Activated CD4-positive, alpha-beta memory T cell treated with anti-CD3 and anti-CD28 coated beads for 36 hours (primary cell): ENCODE measurements around the gene ARHGEF40. TPM values are rescaled to one million over a fixed set of nuclear protein-coding genes. Genes with fewer than 3 reads are reported as not detected.

Experiments used
- CTCF ChIA-PET: fragments of 350-600 bp; sonication (Branson Sonifier 250); formaldehyde crosslinking; loops from one replicate; lab custom pipeline; 2021; ENCODE audit warnings: antibody characterized with exemption, inconsistent platforms; lab: Charles Lee
- POLR2A ChIA-PET: fragments of 350-600 bp; sonication (Branson Sonifier 250); formaldehyde crosslinking; loops from one replicate; lab custom pipeline; 2021; ENCODE audit warnings: antibody characterized with exemption; lab: Charles Lee
- DNase-seq: peaks from one replicate; pipeline ENCODE4 v3.0.0-alpha.2; 2020
- H3K27ac Mint-ChIP-seq: one replicate; pipeline ENCODE4 v1.8.0; 2021; ENCODE audit warnings: mixed read lengths
- H3K27me3 Mint-ChIP-seq: one replicate; pipeline ENCODE4 v1.8.0; 2021; ENCODE audit warnings: mixed read lengths
- H3K36me3 Mint-ChIP-seq: one replicate; pipeline ENCODE4 v1.8.0; 2021; ENCODE audit warnings: mixed read lengths
- H3K4me1 Mint-ChIP-seq: one replicate; pipeline ENCODE4 v1.8.0; 2021; ENCODE audit warnings: low read depth, mixed read lengths
- H3K4me3 Mint-ChIP-seq: one replicate; pipeline ENCODE4 v1.8.0; 2021; ENCODE audit warnings: mild to moderate bottlenecking, mixed read lengths
- H3K9me3 Mint-ChIP-seq: one replicate; pipeline ENCODE4 v1.8.0; 2021; ENCODE audit warnings: mixed read lengths
- intact Hi-C: fragments of 100-400 bp; cut with micrococcal nuclease; formaldehyde crosslinking; loops from one replicate; pipeline ENCODE4 v1.15.1; 2023
- total RNA-seq, 2 experiments: library from RNA; stranded (reverse); gene quantifications; one replicate each; pipeline ENCODE4 v1.2.3, GENCODE V29; 2021

ARHGEF40 gene
- total RNA-seq, 2 experiments from 2014 or later, result 0.33 to 0.44 TPM

GRCh38 chr14:21096438-21096837, 26.3 kb downstream of the ARHGEF40 start:
- Mint-ChIP-seq H3K9me3 (no peaks in the 10 kb centered on the region), H3K27me3 (no peaks in the 10 kb centered on the region), H3K27ac (no peak overlapping the region), H3K36me3 (peaks cover 1% of the 10 kb centered on the region), H3K4me3 (no peak overlapping the region), H3K4me1 (peaks cover 26% of the 10 kb centered on the region)
- no peak for DNase-seq
- CTCF ChIA-PET, result interaction anchor here (1.0 to 7.8 kb wide), 6 partner anchors 7 to 91 kb away, joined by 3 to 278 read pairs (median 43); partner anchors contain the start of genes ARHGEF40 and TMEM253
- POLR2A ChIA-PET, result interaction anchor here (1.5 kb wide), 1 partner anchor 26 kb away, joined by 4 read pairs; the partner anchor contains the start of gene ARHGEF40
- intact Hi-C loops, result no loop called here

DNA sequence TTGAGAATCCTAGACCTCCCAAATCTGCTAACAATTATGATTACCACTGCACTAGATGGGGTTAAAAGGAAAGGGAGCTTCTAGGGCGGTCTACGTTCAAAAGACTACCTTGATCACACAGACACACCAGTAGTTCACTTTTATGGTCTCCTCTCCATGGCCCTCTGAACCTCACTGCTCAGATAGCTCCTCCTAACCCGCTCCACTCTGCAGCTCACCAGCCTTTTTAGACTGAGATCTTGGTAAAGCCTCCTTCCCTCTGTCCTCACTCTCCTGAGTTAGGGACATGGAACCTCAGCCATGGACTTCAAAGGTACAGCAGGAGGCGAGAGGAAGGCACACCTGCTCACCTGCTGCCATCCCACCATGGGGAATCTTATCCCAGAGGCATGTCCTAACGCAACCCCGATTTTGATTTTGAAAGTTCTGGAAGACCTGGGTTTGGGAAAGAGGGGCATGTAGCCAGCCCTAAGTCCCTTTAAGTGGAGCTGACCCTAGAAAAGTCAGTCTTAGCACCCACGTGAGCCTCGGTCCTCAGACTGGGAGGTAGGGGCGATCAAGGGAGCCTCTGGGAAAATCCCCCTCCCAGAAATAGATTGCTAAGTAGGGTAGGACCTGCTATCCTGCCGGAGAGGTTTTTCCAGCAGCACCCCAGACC, 27.0 kb downstream of the ARHGEF40 start:
- H3K4me3 Mint-ChIP-seq, result peak overlapping the region; percentile 71
- no peaks in the 10 kb centered on the region for H3K27me3 Mint-ChIP-seq
- POLR2A ChIA-PET, result interaction anchor here (1.5 kb wide), 1 partner anchor 27 kb away, joined by 4 read pairs; the partner anchor contains the start of gene ARHGEF40
- intact Hi-C loops, result no loop called here
- DNase-seq, result no peak
- peaks cover 31% of the 10 kb centered on the region for H3K4me1 Mint-ChIP-seq
- CTCF ChIA-PET, result interaction anchor here (0.9 to 7.8 kb wide), 5 partner anchors 8 to 81 kb away, joined by 5 to 278 read pairs (median 8); partner anchors contain the start of gene ARHGEF40
- no peaks in the 10 kb centered on the region for H3K9me3 Mint-ChIP-seq
- peaks cover 1% of the 10 kb centered on the region for H3K36me3 Mint-ChIP-seq
- peak overlapping the region; percentile 7 for H3K27ac Mint-ChIP-seq

DNA sequence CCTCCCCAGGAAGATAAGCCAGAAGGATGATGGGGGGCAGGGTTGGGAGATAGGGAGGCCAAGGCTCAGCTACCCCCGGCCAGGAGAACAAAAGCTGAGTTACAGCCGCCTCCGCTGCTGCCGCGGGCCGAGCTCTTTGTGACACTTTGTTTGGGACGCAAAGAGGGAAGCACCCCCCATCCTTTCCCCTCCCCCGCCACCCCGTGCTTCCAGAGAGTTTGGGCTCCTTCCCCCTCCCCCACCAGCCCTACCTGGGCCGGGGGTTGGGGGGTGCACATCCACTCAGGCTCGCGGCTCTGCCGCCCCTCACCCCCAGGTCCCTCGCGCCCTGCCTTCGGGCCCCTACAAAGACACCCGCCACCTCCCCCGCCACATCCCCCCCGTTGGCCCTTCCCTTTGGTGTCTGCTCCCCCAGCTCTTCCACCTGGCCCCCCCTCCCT, 27.6 kb downstream of the ARHGEF40 start:
- POLR2A ChIA-PET, result interaction anchor here (1.5 kb wide), 1 partner anchor 27 kb away, joined by 4 read pairs; the partner anchor contains the start of gene ARHGEF40
- DNase-seq, result peak; percentile 30
- no peak overlapping the region for H3K27ac Mint-ChIP-seq
- H3K9me3 Mint-ChIP-seq, result no peaks in the 10 kb centered on the region
- no peaks in the 10 kb centered on the region for H3K27me3 Mint-ChIP-seq
- H3K36me3 Mint-ChIP-seq, result no peaks in the 10 kb centered on the region
- CTCF ChIA-PET, result interaction anchor here (0.9 to 7.8 kb wide), 5 partner anchors 9 to 82 kb away, joined by 5 to 278 read pairs (median 6); no protein-coding TSS in a partner anchor
- intact Hi-C loops, result no loop called here
- H3K4me3 Mint-ChIP-seq, result peak overlapping the region; percentile 71
- peaks cover 34% of the 10 kb centered on the region for H3K4me1 Mint-ChIP-seq

GRCh38 chr14:21098076-21098891, 28.2 kb downstream of the ARHGEF40 start, which contains the start of gene ZNF219:
Gene ZNF219 (minus strand): TSS chr14:21098655. CDS start chr14:21093591, 5,064 bp downstream.
- Mint-ChIP-seq H3K9me3 (no peaks in the 10 kb centered on the region), H3K36me3 (no peaks in the 10 kb centered on the region), H3K4me1 (peaks cover 36% of the 10 kb centered on the region), H3K27ac (peak within 1 kb of the TSS; percentile 40), H3K4me3 (peak within 1 kb of the TSS; percentile 79), H3K27me3 (no peaks in the 10 kb centered on the region)
- intact Hi-C loops, result no loop called here
- POLR2A ChIA-PET, result interaction anchor here (1.5 kb wide), 1 partner anchor 28 kb away, joined by 4 read pairs; the partner anchor contains the start of gene ARHGEF40
- peak; percentile 42 for DNase-seq
- CTCF ChIA-PET, result interaction anchor here (0.9 to 7.8 kb wide), 5 partner anchors 9 to 83 kb away, joined by 5 to 278 read pairs (median 6); no protein-coding TSS in a partner anchor

DNA sequence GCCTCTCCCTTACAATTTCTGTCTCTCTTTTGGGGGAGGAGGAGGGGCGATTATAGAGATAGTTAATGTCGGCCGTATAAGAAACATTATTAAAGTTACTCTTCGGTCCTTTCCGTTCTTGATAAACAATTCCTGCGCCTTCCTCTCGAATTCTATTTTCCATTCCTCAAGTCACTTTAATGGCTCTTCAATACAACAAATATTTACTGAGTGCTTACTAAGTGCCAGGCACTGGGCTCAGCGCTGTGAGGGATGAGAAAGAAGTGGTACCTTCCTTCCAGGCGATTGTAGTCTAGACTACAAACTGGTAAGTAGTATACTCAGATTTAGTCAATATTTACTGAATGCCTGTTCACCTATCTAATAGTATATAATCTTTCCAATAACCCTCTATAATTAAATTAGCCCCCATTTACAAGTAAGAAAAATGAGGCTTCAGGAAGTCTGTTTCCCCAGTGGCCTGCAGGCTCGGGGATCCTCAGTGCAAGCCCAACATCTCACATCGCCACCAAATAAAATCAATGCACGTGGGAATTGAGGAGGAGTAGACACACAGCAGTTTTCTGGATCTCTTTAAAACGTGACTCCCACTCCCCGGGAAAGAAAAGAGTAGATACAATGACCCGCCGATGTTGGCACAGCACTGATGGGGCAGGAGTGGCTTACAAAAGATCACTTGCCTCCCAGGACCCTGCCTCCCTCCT, 28.9 kb downstream of the ARHGEF40 start:
- peak overlapping the region; percentile 40 for H3K27ac Mint-ChIP-seq
- POLR2A ChIA-PET, result no interaction called here
- H3K27me3 Mint-ChIP-seq, result no peaks in the 10 kb centered on the region
- peaks cover 38% of the 10 kb centered on the region for H3K4me1 Mint-ChIP-seq
- no peak for DNase-seq
- no peaks in the 10 kb centered on the region for H3K36me3 Mint-ChIP-seq
- no peaks in the 10 kb centered on the region for H3K9me3 Mint-ChIP-seq
- intact Hi-C loops, result no loop called here
- CTCF ChIA-PET, result interaction anchor here (1.4 to 12.5 kb wide), 5 partner anchors 12 to 83 kb away, joined by 5 to 334 read pairs (median 9); no protein-coding TSS in a partner anchor
- H3K4me3 Mint-ChIP-seq, result peak overlapping the region; percentile 79

GRCh38 chr14:21099596-21099985, 29.5 kb downstream of the ARHGEF40 start:
- H3K4me1 Mint-ChIP-seq, result peaks cover 40% of the 10 kb centered on the region
- H3K27me3 Mint-ChIP-seq, result no peaks in the 10 kb centered on the region
- H3K36me3 Mint-ChIP-seq, result no peaks in the 10 kb centered on the region
- no peak for DNase-seq
- H3K9me3 Mint-ChIP-seq, result no peaks in the 10 kb centered on the region
- POLR2A ChIA-PET, result no interaction called here
- CTCF ChIA-PET, result interaction anchor here (0.9 to 12.5 kb wide), 3 partner anchors 13 to 83 kb away, joined by 4 to 334 read pairs (median 134); no protein-coding TSS in a partner anchor
- H3K27ac Mint-ChIP-seq, result no peak overlapping the region
- H3K4me3 Mint-ChIP-seq, result peak overlapping the region; percentile 79
- intact Hi-C loops, result no loop called here

DNA sequence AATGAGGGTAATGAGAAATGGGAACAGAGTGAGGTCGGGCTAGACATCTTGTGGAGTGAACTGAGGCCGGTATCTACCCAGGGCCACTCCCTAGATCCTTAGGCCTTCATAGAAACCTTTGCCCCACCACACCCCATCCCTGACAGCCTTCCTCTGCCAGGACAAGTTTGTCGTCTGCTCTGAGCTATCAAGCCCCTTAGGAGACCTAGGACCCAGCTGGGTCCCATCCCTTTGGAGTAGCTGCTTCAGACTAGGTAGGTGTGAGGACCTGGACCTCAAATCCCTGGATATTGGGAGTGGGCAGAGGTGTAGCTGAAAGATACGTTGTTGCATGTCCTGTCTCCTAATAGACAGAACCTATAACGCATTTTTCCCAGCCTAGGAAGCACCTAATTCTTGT, 30.8 kb downstream of the ARHGEF40 start, which contains the start of gene TMEM253:
Gene TMEM253 (plus strand): TSS at position 136 of the 400 bp plus-strand sequence. CDS start 278 bp downstream, outside the sequence.
- Mint-ChIP-seq H3K9me3 (no peaks in the 10 kb centered on the region), H3K36me3 (no peaks in the 10 kb centered on the region), H3K4me1 (peaks cover 42% of the 10 kb centered on the region), H3K27me3 (no peaks in the 10 kb centered on the region), H3K4me3 (no peak within 1 kb of the TSS), H3K27ac (no peak within 1 kb of the TSS)
- POLR2A ChIA-PET, result no interaction called here
- intact Hi-C loops, result loop anchor here (5.0 to 10.0 kb wide), 4 partner anchors 166 to 646 kb away; partner anchors contain the start of genes APEX1, HNRNPC, OSGEP and RNASE4
- no peak for DNase-seq
- CTCF ChIA-PET, result interaction anchor here (1.4 to 12.5 kb wide), 5 partner anchors 7 to 130 kb away, joined by 4 to 334 read pairs (median 134); no protein-coding TSS in a partner anchor

DNA sequence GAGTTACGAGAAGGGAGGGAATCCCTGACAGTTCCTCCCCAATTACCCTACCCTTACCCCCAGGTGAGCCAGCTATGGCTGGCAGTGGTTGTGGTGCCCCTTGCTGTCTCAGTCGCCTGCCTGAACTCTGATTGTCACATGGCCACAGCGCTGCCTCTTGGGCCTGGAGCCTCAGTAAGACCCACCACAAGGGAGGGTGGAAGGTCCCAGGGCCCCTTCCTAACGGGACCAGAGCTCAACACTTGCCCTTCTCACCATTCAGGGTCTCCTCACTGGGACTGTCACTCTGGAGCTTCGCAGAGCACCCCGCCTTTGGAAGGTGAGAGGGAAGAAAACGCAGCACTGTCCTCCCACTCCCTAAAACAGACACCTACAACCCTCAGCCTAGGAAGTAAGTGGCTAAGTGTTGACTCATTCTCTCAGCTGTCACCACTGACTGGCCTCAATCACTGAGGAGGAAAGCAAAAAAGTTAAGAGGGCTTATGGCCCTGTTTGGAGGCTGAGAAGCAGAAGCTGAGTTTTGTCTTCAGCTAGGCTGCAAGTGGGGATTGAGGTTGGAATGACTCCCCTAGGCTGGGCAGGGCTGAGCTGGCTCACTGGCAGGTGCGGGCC, 31.8 kb downstream of the ARHGEF40 start:
- POLR2A ChIA-PET, result interaction anchor here (0.6 to 2.0 kb wide), 2 partner anchors 9 to 127 kb away, joined by 5 read pairs; no protein-coding TSS in a partner anchor

DNA sequence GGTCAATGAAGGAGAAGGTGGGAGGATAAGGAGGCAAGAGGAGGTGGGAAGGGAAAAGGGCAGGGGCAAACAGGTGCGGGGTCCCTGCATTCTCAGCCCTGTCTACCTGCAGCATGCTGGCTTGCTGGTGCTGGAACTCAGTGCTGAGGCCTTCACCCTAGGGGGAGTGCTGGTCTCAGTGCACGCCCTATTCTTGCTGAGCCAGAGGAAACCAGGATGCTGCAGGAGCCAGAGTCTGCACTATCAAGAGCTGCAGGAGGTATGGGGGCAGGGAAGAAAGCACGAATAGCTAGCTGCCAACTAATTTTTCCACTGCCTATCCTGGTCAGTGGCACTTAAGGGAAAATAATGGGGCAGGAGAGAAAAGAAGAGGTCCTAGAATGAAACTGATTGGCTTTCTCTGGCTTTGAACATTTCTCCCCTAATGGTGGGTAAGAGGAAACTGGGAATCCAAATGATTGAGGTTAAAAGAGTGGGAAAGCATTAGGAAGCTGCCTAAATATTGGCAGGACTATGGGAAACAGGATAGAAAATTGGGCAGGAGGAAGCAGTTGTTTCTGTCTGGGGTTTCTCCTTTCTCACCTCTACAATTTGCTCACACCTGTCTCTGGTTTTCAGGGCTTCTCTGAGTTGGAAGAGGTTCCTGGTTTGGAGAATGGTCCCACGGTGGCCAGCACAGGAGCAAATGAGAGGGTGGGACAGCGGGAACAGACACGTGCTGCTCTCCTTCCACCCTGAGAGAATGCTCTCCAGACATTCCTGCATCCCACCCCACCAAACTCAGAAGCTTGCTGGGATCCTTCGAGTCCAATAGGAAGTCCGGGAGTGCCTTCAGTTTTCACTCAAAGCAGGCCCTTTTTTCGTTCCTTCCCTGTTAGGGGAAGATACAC, 32.7 kb downstream of the ARHGEF40 start:
- no peaks in the 10 kb centered on the region for H3K27me3 Mint-ChIP-seq
- no peak for DNase-seq
- peak overlapping the region; percentile 85 for H3K4me3 Mint-ChIP-seq
- H3K9me3 Mint-ChIP-seq, result no peaks in the 10 kb centered on the region
- intact Hi-C loops, result loop anchor here (5.0 to 10.0 kb wide), 4 partner anchors 165 to 648 kb away; partner anchors contain the start of genes APEX1, HNRNPC, OSGEP and RNASE4
- peak overlapping the region; percentile 76 for H3K27ac Mint-ChIP-seq
- ChIA-PET POLR2A (interaction anchor here (1.1 to 2.6 kb wide), 6 partner anchors 10 to 420 kb away, joined by 3 to 13 read pairs (median 4); no protein-coding TSS in a partner anchor), CTCF (interaction anchor here (0.6 to 12.5 kb wide), 10 partner anchors 9 to 132 kb away, joined by 3 to 334 read pairs (median 37); partner anchors contain the start of gene ARHGEF40)
- H3K36me3 Mint-ChIP-seq, result no peaks in the 10 kb centered on the region
- H3K4me1 Mint-ChIP-seq, result peaks cover 45% of the 10 kb centered on the region

More for the DNA sequence above, 31.8 kb downstream of the ARHGEF40 start:
- peak overlapping the region; percentile 57 for H3K4me3 Mint-ChIP-seq
- no peak for DNase-seq
- H3K27ac Mint-ChIP-seq, result no peak overlapping the region
- CTCF ChIA-PET, result interaction anchor here (0.6 to 12.5 kb wide), 8 partner anchors 8 to 172 kb away, joined by 3 to 334 read pairs (median 48); no protein-coding TSS in a partner anchor
- no peaks in the 10 kb centered on the region for H3K9me3 Mint-ChIP-seq
- no peaks in the 10 kb centered on the region for H3K27me3 Mint-ChIP-seq
- no peaks in the 10 kb centered on the region for H3K36me3 Mint-ChIP-seq
- peaks cover 48% of the 10 kb centered on the region for H3K4me1 Mint-ChIP-seq
- intact Hi-C loops, result loop anchor here (5.0 to 10.0 kb wide), 4 partner anchors 165 to 647 kb away; partner anchors contain the start of genes APEX1, HNRNPC, OSGEP and RNASE4
